HG03175 (cell line): ENCODE measurements around the gene COG7.
"Not testable (repeated sequence)": the region's sequence is repeated elsewhere in the genome, so short reads cannot be mapped to it uniquely, and the experiment has no call there.

Experiments used
- ATAC-seq: cut with Tn5 transposase; IDR thresholded peaks from one replicate; pipeline ENCODE4 v1.9.1; 2021; ENCODE audit warnings: mild to moderate bottlenecking, moderate library complexity; ENCODE audit not compliant: unreplicated experiment

Gene COG7

GRCh38 chr16:23478566-23478965 lies 25.6 kb upstream of the COG7 start:
- ATAC-seq: no peak

GRCh38 chr16:23476289-23476688 lies 23.3 kb upstream of the COG7 start:
- ATAC-seq: no peak

GRCh38 chr16:23469814-23470213 lies 16.8 kb upstream of the COG7 start:
- ATAC-seq: no peak

GRCh38 chr16:23466162-23466885 lies 13.3 kb upstream of the COG7 start:
- no peak for ATAC-seq

GRCh38 chr16:23465179-23465578 lies 12.2 kb upstream of the COG7 start:
- no peak for ATAC-seq

GRCh38 chr16:23464196-23464595 lies 11.2 kb upstream of the COG7 start:
- no peak for ATAC-seq

- ATAC-seq: not testable (repeated sequence)
Measured at GRCh38 chr16:23462994-23463393, 10.0 kb upstream of the COG7 start.

- ATAC-seq: peak; percentile 22
Measured at GRCh38 chr16:23453338-23454052, 506 bp upstream of the COG7 start.

- no peak for ATAC-seq
Measured at GRCh38 chr16:23452221-23452571, 793 bp downstream of the COG7 start.

- ATAC-seq: no peak
Measured at GRCh38 chr16:23448392-23448791, 4.6 kb downstream of the COG7 start.

- not testable (repeated sequence) for ATAC-seq
Measured at GRCh38 chr16:23437542-23437941, 15.4 kb downstream of the COG7 start.

- ATAC-seq: no peak
Measured at GRCh38 chr16:23436951-23437350, 16.0 kb downstream of the COG7 start.

- no peak for ATAC-seq
Measured at GRCh38 chr16:23435500-23435899, 17.5 kb downstream of the COG7 start.

- no peak for ATAC-seq
Measured at GRCh38 chr16:23434380-23434779, 18.6 kb downstream of the COG7 start.

GRCh38 chr16:23433261-23433920 lies 19.6 kb downstream of the COG7 start:
- ATAC-seq: no peak

- ATAC-seq: no peak
Measured at GRCh38 chr16:23432176-23433128, 20.5 kb downstream of the COG7 start.

- no peak for ATAC-seq
Measured at GRCh38 chr16:23428351-23428750, 24.6 kb downstream of the COG7 start.

GRCh38 chr16:23424292-23424958 lies 28.6 kb downstream of the COG7 start:
- no peak for ATAC-seq

GRCh38 chr16:23423496-23424049 lies 29.4 kb downstream of the COG7 start:
- ATAC-seq: no peak

- no peak for ATAC-seq
Measured at GRCh38 chr16:23420011-23420410, 33.0 kb downstream of the COG7 start.
